MM.1S (cell line): ENCODE results near the gene WAC.
"Not testable (repeated sequence)": the region's sequence is repeated elsewhere in the genome, so short reads cannot be mapped to it uniquely, and the experiment has no call there.

ENCODE experiments used
- DNase-seq: peaks from one replicate; pipeline ENCODE4 v3.0.0-alpha.2; 2015
- H2AFZ ChIP-seq: fragments of 300-600 bp; sonication (generic); 2 replicates; pipeline ENCODE4 v1.6.0; 2016; ENCODE audit warnings: antibody characterized with exemption, low read length
- H3F3A ChIP-seq: fragments of 300-600 bp; sonication (generic); 2 replicates; pipeline ENCODE4 v1.6.1; 2016; ENCODE audit warnings: mild to moderate bottlenecking, antibody characterized with exemption, low read length, moderate library complexity, mixed read lengths; ENCODE audit not compliant: insufficient read depth
- H3K27ac ChIP-seq: fragments of 300-600 bp; sonication (generic); 2 replicates; pipeline ENCODE4 v1.5.1; 2016; ENCODE audit warnings: mild to moderate bottlenecking, low read length
- H3K27me3 ChIP-seq: fragments of 300-600 bp; sonication (generic); replicated peaks from 2 replicates; pipeline ENCODE4 v1.6.0; 2016; ENCODE audit warnings: low read length; ENCODE audit not compliant: insufficient read depth
- H3K36me3 ChIP-seq: fragments of 300-600 bp; sonication (generic); replicated peaks from 2 replicates; pipeline ENCODE4 v1.6.1; 2016; ENCODE audit warnings: mild to moderate bottlenecking, low read length, mixed read lengths; ENCODE audit not compliant: insufficient read depth
- H3K4me1 ChIP-seq: fragments of 300-600 bp; sonication (generic); 2 replicates; pipeline ENCODE4 v1.6.1; 2016; ENCODE audit warnings: low read length, mixed read lengths
- H3K4me2 ChIP-seq: fragments of 300-600 bp; sonication (generic); 2 replicates; pipeline ENCODE4 v1.6.0; 2016; ENCODE audit warnings: low read depth, low read length
- H3K4me3 ChIP-seq: fragments of 300-600 bp; sonication (generic); 2 replicates; pipeline ENCODE4 v1.5.1; 2016; ENCODE audit warnings: low read length, mixed read lengths
- H3K79me2 ChIP-seq: fragments of 300-600 bp; sonication (generic); 2 replicates; pipeline ENCODE4 v1.6.1; 2016; ENCODE audit warnings: mixed run types, low read length, mixed read lengths
- H3K9ac ChIP-seq: fragments of 300-600 bp; sonication (generic); 2 replicates; pipeline ENCODE4 v1.6.1; 2016; ENCODE audit warnings: low read length, mixed read lengths
- H3K9me2 ChIP-seq: fragments of 300-600 bp; sonication (generic); replicated peaks from 2 replicates; pipeline ENCODE4 v1.6.1; 2016; ENCODE audit warnings: mild to moderate bottlenecking, low read length, mixed read lengths; ENCODE audit not compliant: insufficient read depth
- H3K9me3 ChIP-seq: fragments of 300-600 bp; sonication (generic); replicated peaks from 2 replicates; pipeline ENCODE4 v1.6.1; 2016; ENCODE audit warnings: mild to moderate bottlenecking, low read length, mixed read lengths; ENCODE audit not compliant: insufficient read depth
- H4K20me1 ChIP-seq: fragments of 300-600 bp; sonication (generic); 2 replicates; pipeline ENCODE4 v1.6.1; 2016; ENCODE audit warnings: mild to moderate bottlenecking, low read length, moderate library complexity, mixed read lengths; ENCODE audit not compliant: insufficient read depth
- CTCF ChIP-seq: fragments of 300-600 bp; sonication (generic); IDR thresholded peaks from 2 replicates; pipeline ENCODE4 v1.5.1; 2016; ENCODE audit warnings: antibody characterized with exemption, low read length, mixed read lengths
- EZH2 ChIP-seq: fragments of 300-600 bp; sonication (generic); optimal IDR thresholded peaks from 2 replicates; pipeline ENCODE3; 2017; ENCODE audit warnings: low read depth, mild to moderate bottlenecking, antibody characterized with exemption, low read length, mixed read lengths
- EZH2phosphoT487 ChIP-seq: fragments of 300-600 bp; sonication (generic); IDR thresholded peaks from 2 replicates; pipeline ENCODE4 v1.6.1; 2018; ENCODE audit warnings: antibody characterized with exemption, low read length

The WAC gene

GRCh38 chr10:28601012-28601411 lies 68.1 kb downstream of the WAC start:
- no peaks in the 10 kb centered on the region for H3K9me3 ChIP-seq
- H3K9ac ChIP-seq: no peak overlapping the region
- TF ChIP-seq CTCF (no peak), EZH2 (no peak), EZH2phosphoT487 (no peak)
- no peaks in the 10 kb centered on the region for H3F3A ChIP-seq
- no peak overlapping the region for H3K4me2 ChIP-seq
- H3K9me2 ChIP-seq: no peaks in the 10 kb centered on the region
- no peak for DNase-seq
- no peak overlapping the region for H3K27ac ChIP-seq
- peaks cover 36% of the 10 kb centered on the region for H4K20me1 ChIP-seq
- no peaks in the 10 kb centered on the region for H3K27me3 ChIP-seq
- peaks cover 96% of the 10 kb centered on the region for H3K79me2 ChIP-seq
- H3K4me1 ChIP-seq: no peaks in the 10 kb centered on the region
- no peak overlapping the region for H2AFZ ChIP-seq
- H3K36me3 ChIP-seq: 0 out of 2 replicates have a peak, but pooled peaks cover 4% of the 10 kb centered on the region
- H3K4me3 ChIP-seq: no peak overlapping the region

GRCh38 chr10:28604567-28605536 lies 71.9 kb downstream of the WAC start:
- Histone ChIP-seq H3K79me2 (peaks cover 93% of the 10 kb centered on the region), H4K20me1 (peaks cover 6% of the 10 kb centered on the region; the same call in 1 of the 2 replicates)

GRCh38 chr10:28606568-28606967 lies 73.7 kb downstream of the WAC start:
- Histone ChIP-seq H3K4me2 (no peak overlapping the region), H3K36me3 (peaks cover 17% of the 10 kb centered on the region; the same call in 1 of the 2 replicates), H3K4me3 (no peak overlapping the region), H3K27ac (no peak overlapping the region), H3K9me2 (no peaks in the 10 kb centered on the region), H3K79me2 (peaks cover 87% of the 10 kb centered on the region), H3K9me3 (no peaks in the 10 kb centered on the region), H3F3A (no peaks in the 10 kb centered on the region), H2AFZ (no peak overlapping the region), H4K20me1 (no peaks in the 10 kb centered on the region; the same call in 1 of the 2 replicates), H3K27me3 (no peaks in the 10 kb centered on the region), H3K4me1 (no peaks in the 10 kb centered on the region), H3K9ac (no peak overlapping the region)
- no peak for DNase-seq
- TF ChIP-seq EZH2 (no peak), CTCF (no peak), EZH2phosphoT487 (no peak)

More at GRCh38 chr10:28604567-28605536, 71.9 kb downstream of the WAC start:
- H3K9me3 ChIP-seq: no peaks in the 10 kb centered on the region
- no peak overlapping the region for H3K4me3 ChIP-seq
- no peaks in the 10 kb centered on the region for H3K4me1 ChIP-seq
- no peaks in the 10 kb centered on the region for H3K9me2 ChIP-seq
- H3K36me3 ChIP-seq: peaks cover 4% of the 10 kb centered on the region; the same call in 1 of the 2 replicates
- no peak overlapping the region for H3K9ac ChIP-seq
- no peak overlapping the region for H2AFZ ChIP-seq
- H3K27ac ChIP-seq: no peak overlapping the region
- H3K4me2 ChIP-seq: no peak overlapping the region
- no peaks in the 10 kb centered on the region for H3K27me3 ChIP-seq
- no peaks in the 10 kb centered on the region for H3F3A ChIP-seq
- no peak for DNase-seq
- TF ChIP-seq CTCF (no peak), EZH2phosphoT487 (no peak), EZH2 (no peak)

GRCh38 chr10:28609636-28610035 lies 76.7 kb downstream of the WAC start:
- H3K4me2 ChIP-seq, H3K27me3 ChIP-seq, H3F3A ChIP-seq, H4K20me1 ChIP-seq, DNase-seq, H3K4me1 ChIP-seq, H3K4me3 ChIP-seq, H3K27ac ChIP-seq, H3K9me2 ChIP-seq, H3K9me3 ChIP-seq, H2AFZ ChIP-seq, H3K9ac ChIP-seq: not testable (repeated sequence)
- Histone ChIP-seq H3K79me2 (peaks cover 84% of the 10 kb centered on the region), H3K36me3 (peaks cover 24% of the 10 kb centered on the region)
